IPS-15b (cell line): ENCODE measurements around the gene MEGF9.

Experiments
- H3K27me3 ChIP-seq: one replicate; pipeline ENCODE4 v1.6.1; 2013; ENCODE audit warnings: low read length; ENCODE audit not compliant: control insufficient read depth, insufficient read depth
- H3K36me3 ChIP-seq: one replicate; pipeline ENCODE4 v1.6.1; 2013; ENCODE audit warnings: low read length; ENCODE audit not compliant: control insufficient read depth, insufficient read depth
- H3K4me1 ChIP-seq: one replicate; pipeline ENCODE4 v1.6.1; 2013; ENCODE audit warnings: mild to moderate bottlenecking, low read length; ENCODE audit not compliant: control insufficient read depth, insufficient read depth
- H3K4me3 ChIP-seq: one replicate; pipeline ENCODE4 v1.5.1; 2013; ENCODE audit warnings: low read depth, low read length
- H3K9ac ChIP-seq: one replicate; pipeline ENCODE4 v1.6.1; 2013; ENCODE audit warnings: low read depth, mild to moderate bottlenecking, low read length
- H3K9me3 ChIP-seq: one replicate; pipeline ENCODE4 v1.6.1; 2013; ENCODE audit warnings: mild to moderate bottlenecking, low read length; ENCODE audit not compliant: control insufficient read depth, insufficient read depth

Gene MEGF9

DNA sequence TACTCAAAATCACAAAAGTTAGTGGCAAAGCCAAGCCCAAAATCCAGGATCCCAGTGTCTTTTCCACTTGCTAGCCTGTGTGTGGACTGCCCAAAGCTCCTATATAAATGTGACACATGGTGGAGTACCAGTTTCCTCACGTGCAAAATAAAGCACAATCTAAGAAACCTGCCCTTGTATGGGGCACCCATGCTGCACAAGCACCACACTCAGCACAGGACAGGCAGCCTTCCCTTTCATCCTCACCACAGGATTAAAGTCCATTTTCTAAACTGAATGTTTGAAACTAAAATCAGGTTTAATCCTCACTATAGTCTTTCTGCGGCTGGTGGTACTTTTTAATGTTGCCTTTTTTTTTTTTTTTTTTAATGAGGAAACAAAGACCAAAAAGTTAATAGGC, 139.8 kb downstream of the MEGF9 start:
- H3K9ac ChIP-seq: no peak overlapping the region
- peaks cover 14% of the 10 kb centered on the region for H3K36me3 ChIP-seq
- H3K27me3 ChIP-seq: no peaks in the 10 kb centered on the region
- H3K4me3 ChIP-seq: no peak overlapping the region
- no peaks in the 10 kb centered on the region for H3K9me3 ChIP-seq
- peaks cover 3% of the 10 kb centered on the region for H3K4me1 ChIP-seq

DNA sequence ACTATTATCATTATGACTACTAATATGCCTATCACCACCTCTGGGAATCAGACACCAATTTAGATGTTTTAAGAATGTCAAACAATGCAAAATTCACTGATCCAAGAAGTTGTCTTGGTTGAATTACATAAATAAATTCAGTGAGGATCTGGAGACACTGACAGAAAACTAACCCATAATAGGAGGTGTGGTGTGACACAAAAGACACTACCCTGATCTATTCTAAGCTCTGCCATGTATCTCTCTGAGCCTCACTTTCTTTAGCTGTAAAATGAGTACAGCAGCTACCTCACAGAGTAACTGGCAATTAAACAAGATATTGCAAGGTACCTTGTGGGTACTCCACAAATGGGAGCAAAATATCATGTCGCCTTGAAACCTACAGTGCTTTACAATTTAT, 141.8 kb downstream of the MEGF9 start:
- no peaks in the 10 kb centered on the region for H3K9me3 ChIP-seq
- H3K9ac ChIP-seq: no peak overlapping the region
- peaks cover 18% of the 10 kb centered on the region for H3K36me3 ChIP-seq
- H3K27me3 ChIP-seq: no peaks in the 10 kb centered on the region
- H3K4me1 ChIP-seq: no peaks in the 10 kb centered on the region
- no peak overlapping the region for H3K4me3 ChIP-seq

DNA sequence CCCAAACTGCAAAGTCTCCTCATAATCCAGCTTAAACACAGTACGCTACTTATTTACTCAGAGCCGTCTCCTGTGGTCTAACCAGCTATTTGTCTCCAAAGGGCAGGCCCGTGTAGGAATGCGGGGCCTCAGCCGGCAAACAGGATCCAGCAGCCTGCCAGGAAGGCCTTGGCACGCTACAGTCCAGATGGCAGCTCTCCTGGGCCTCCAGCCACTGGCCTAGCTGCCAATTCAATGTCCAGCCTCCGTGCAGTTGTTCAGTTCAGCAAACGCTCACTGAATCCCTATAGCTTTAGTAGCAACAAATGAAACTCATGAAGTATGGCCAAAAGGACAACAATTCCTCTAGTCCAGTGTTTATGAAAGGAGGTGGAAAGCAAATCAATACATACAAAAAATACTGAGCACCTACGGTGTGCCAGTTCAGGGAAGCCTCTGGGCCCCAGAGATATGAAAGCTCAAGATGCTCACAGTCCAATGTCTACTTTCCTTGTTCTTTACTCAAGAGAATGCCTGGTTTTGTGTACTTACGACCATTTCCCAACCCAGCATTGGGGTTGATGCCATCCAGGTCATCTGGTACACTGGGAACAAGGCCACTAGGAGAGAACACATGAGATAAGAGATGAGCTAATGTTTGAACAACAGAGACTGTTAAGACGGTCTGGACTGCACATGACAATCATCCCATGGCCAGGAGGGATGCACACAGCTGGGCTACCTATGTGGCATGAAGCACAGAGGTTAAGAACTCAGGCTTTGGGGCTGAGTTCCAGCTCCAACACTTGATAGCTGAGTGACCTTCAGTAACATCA, 142.6 kb downstream of the MEGF9 start:
- Histone ChIP-seq H3K36me3 (peaks cover 18% of the 10 kb centered on the region), H3K4me3 (no peak overlapping the region), H3K9me3 (no peaks in the 10 kb centered on the region), H3K27me3 (no peaks in the 10 kb centered on the region), H3K4me1 (no peaks in the 10 kb centered on the region), H3K9ac (no peak overlapping the region)

DNA sequence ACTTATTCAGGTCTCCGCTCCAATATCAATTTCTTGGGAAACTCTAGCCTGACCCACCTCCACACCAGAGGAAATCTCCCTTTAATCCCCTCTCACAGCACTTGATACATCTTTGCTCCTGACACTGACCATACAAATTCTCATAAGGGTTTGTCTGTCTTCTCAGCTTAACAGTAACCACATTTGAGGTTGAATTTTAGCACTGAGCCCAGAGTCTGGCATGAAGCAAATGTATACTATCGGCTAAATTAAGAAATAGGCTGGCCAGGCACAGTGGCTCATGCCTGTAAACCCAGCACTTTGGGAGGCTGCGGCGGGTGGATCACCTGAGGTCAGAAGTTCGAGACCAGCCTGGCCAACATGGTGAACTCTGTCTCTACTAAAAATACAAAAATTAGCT, 144.0 kb downstream of the MEGF9 start:
- Histone ChIP-seq H3K9ac (no peak overlapping the region), H3K4me3 (no peak overlapping the region), H3K4me1 (no peaks in the 10 kb centered on the region), H3K27me3 (no peaks in the 10 kb centered on the region), H3K36me3 (peaks cover 18% of the 10 kb centered on the region), H3K9me3 (no peaks in the 10 kb centered on the region)

DNA sequence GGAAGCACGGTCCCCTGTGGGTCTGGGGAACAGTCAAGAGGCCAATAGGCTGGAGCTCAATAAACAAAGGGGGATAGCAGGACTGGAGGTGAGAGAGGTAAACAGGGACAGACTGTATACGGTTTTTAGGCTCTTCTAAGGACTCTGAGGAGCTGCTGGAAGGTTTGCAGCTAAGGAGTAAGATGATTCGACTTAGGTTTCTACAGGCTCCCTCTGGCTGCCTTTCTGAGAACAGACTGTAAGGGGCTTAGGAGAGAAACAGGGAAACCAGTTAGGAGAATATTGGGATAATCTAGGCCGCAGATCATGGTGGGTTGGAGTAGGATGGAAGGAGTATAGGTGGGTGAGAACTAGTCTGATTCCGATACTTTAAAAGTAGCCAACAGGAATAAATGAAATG, 144.7 kb downstream of the MEGF9 start:
- H3K27me3 ChIP-seq: no peaks in the 10 kb centered on the region
- peaks cover 18% of the 10 kb centered on the region for H3K36me3 ChIP-seq
- H3K9ac ChIP-seq: no peak overlapping the region
- no peaks in the 10 kb centered on the region for H3K9me3 ChIP-seq
- H3K4me1 ChIP-seq: no peaks in the 10 kb centered on the region
- no peak overlapping the region for H3K4me3 ChIP-seq

DNA sequence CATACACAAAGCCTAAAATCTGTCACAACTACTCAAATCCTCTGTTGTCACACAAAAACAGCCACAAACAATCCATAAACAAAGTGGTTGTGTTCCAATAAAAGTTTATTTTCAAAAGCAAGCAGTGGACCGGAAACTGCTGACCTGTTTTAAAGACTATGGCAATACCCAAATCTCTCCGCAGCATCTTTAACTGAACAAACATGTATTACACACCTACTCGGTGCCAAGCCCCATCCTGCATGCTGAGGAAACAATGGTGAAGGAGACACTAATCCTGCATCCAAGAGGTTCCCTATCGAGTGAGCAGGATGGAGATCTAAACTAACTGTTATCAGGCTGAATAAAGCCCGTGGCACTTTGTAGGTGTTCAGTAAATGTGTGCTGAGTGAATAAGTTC, 145.5 kb downstream of the MEGF9 start:
- peaks cover 18% of the 10 kb centered on the region for H3K36me3 ChIP-seq

DNA sequence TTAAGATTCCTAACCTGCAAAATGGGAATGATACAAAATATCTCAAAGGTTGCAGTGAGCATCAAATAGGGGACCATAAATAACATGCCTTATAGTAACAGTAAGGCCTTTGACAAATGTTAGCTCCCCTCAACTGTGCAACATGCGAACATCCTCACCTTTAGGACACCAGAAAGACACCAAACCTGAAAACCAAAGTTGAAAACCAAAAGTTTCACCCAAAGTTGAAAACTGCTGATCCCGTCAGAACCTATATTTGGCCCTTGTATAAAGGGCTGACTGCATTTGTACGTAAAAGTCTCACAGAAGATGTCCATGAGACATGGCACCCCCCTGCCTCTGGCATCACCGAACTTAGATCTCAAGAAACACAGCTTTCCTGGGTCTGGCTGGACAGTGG, 146.4 kb downstream of the MEGF9 start:
- Histone ChIP-seq H3K27me3 (no peaks in the 10 kb centered on the region), H3K9ac (no peak overlapping the region), H3K4me3 (no peak overlapping the region), H3K4me1 (no peaks in the 10 kb centered on the region), H3K36me3 (peaks cover 24% of the 10 kb centered on the region), H3K9me3 (no peaks in the 10 kb centered on the region)

More for the DNA sequence above, 145.5 kb downstream of the MEGF9 start:
- Histone ChIP-seq H3K9ac (no peak overlapping the region), H3K9me3 (no peaks in the 10 kb centered on the region), H3K27me3 (no peaks in the 10 kb centered on the region), H3K4me1 (no peaks in the 10 kb centered on the region), H3K4me3 (no peak overlapping the region)

DNA sequence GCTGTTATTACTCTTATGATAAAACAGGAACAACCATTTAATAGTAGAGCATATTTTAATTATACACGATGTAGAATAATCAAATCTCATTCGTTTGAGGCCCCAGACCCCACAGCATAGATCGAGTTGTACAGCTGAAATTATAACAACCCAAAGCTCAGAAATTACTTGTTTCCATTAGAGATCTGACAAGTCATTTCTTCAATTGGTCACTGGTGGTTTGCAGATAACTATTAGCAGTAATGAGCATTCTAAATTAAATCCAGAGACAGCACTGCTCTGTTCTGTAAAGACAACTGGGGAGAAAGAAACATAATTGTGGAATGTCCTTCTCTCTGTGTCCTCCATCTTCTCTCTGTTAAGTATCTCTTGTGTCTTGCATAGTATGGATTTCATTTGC, 147.2 kb downstream of the MEGF9 start:
- Histone ChIP-seq H3K9me3 (no peaks in the 10 kb centered on the region), H3K27me3 (no peaks in the 10 kb centered on the region), H3K9ac (no peak overlapping the region), H3K36me3 (peaks cover 24% of the 10 kb centered on the region), H3K4me1 (no peaks in the 10 kb centered on the region), H3K4me3 (no peak overlapping the region)

DNA sequence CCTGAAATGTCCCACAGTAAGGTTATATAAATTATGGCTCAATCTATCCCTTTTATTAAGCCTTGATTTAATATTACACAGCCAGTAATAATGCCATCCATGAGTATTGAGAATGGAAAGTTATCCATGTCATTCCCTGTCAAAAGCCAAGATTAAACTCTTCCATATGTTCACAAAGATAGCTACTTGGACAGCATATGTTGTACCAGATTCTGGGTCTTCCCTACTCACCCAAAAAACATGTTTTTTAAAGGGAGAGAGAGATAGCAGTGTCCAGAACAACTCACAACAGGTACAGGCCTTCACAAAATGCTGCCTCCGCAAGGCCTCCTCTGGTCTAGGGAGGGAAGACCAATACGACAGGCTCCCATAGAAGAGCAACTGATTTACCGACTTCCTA, 149.7 kb downstream of the MEGF9 start:
- peaks cover 14% of the 10 kb centered on the region for H3K36me3 ChIP-seq
- no peaks in the 10 kb centered on the region for H3K4me1 ChIP-seq
- no peaks in the 10 kb centered on the region for H3K27me3 ChIP-seq
- H3K4me3 ChIP-seq: no peak overlapping the region
- no peak overlapping the region for H3K9ac ChIP-seq
- H3K9me3 ChIP-seq: no peaks in the 10 kb centered on the region

DNA sequence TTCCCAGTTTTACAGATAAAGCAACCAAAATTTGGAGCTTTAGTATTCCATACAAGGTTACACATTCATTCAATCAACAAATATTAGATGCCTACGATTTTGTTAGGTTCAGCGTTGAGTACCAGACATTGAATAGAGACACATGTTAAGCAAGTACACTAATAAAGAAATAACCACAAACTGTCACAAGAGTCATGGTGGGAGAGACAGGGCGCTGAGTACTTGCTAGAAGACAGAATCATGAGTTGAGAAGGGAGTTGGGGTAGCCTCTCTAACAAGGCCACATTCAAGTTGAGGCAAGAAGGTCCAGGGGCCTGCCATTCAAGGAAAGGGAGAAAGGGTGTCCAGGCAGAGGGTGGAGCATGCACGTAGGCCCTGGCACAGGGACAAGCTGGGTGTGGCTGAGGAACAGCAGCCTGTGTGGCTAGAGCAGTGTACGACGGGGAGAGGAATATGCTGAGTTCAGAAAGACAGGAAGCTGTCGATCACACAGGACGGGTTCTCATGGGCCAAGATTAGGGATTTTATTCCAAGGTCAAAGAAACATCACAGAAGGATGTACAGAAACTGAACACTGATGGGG, 151.3 kb downstream of the MEGF9 start:
- peaks cover 8% of the 10 kb centered on the region for H3K36me3 ChIP-seq
- H3K4me1 ChIP-seq: no peaks in the 10 kb centered on the region

DNA sequence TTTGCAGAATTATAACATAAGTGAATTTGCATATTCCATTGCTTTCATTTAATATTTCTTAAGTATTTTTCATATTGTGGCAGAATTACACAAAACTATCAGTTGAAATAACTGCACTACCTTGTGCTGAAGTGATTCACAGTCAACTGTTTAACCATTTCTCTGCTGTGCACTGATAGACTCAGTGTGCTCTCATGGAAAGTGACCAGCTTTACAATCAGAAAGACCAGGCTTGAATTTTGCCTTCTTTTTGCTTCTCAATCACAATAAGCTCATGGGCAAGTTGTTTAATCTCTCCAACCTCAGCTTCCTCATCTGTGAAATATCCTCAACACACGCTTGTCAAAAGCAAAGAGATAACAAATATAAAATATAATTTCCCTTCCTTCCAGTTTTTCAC, 152.6 kb downstream of the MEGF9 start:
- H3K9ac ChIP-seq: no peak overlapping the region
- H3K4me3 ChIP-seq: no peak overlapping the region
- H3K27me3 ChIP-seq: no peaks in the 10 kb centered on the region
- no peaks in the 10 kb centered on the region for H3K4me1 ChIP-seq
- H3K9me3 ChIP-seq: no peaks in the 10 kb centered on the region
- peaks cover 6% of the 10 kb centered on the region for H3K36me3 ChIP-seq

More for the DNA sequence above, 151.3 kb downstream of the MEGF9 start:
- H3K4me3 ChIP-seq: no peak overlapping the region
- no peak overlapping the region for H3K9ac ChIP-seq
- no peaks in the 10 kb centered on the region for H3K9me3 ChIP-seq
- H3K27me3 ChIP-seq: no peaks in the 10 kb centered on the region

DNA sequence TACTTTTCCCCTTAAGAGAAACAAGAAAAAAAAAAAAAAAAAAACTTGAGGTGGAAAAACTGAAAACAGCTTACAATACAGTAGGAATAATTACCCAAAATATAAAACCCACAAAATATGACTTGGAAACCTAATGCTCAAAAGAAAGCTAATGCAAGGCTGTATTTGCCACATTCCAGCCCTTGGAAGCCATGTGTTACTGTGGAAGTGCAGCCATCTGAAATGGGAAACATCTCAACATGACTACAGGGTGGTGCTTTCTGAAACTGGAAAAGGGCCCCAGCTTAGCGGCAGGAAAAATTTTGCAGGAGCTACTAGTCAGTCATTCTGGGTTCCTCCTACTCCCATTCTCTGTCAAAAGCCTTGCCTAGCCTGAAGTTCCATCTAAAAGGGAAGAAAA, 154.7 kb downstream of the MEGF9 start:
- no peaks in the 10 kb centered on the region for H3K9me3 ChIP-seq
- H3K4me1 ChIP-seq: no peaks in the 10 kb centered on the region
- H3K36me3 ChIP-seq: peaks cover 6% of the 10 kb centered on the region
- no peak overlapping the region for H3K9ac ChIP-seq
- H3K27me3 ChIP-seq: no peaks in the 10 kb centered on the region
- H3K4me3 ChIP-seq: no peak overlapping the region
